ENCODE results near the gene ZFP91. TPM values are rescaled to one million over a fixed set of nuclear protein-coding genes. Genes with fewer than 3 reads are reported as not detected.

ZFP91 gene
- total and polyA plus RNA-seq, 2 experiments from 2014 or later, result 10.2 to 30.0 TPM

DNA sequence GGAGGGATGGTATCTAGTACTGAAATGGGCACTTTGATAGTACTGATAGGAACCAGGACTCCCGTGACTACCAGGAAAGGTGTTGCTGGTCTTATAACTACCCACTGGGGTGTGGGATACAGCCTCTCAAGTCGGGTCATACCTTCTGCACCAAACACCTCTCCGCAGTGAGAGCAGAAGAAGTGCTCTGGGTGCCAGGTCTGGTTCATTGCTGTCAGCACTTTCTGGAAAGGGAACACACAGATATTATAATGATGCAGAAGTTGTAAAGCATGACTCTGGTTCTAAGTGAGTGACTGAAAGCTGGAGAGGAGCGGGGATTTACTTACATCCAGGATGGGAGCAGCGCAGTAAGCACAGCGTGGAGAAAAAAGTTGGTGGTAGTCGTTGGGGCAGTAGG lies 29.2 kb upstream of the ZFP91 start:
- DNase-seq (ENCODE audit: low spot score) (no peak), ATAC-seq (no peak)
- Histone ChIP-seq H3K4me2 (no peak overlapping the region), H2AFZ (no peak overlapping the region), H4K20me1 (replicated peaks; ENCODE audit: insufficient read depth) (no peaks in the 10 kb centered on the region), H3K4me1 (ENCODE audit: insufficient read depth) (no peaks in the 10 kb centered on the region), H3K36me3 (ENCODE audit: insufficient read depth) (no peaks in the 10 kb centered on the region), H3K4me3 (no peak overlapping the region), H3K27me3 (ENCODE audit: insufficient read depth) (no peaks in the 10 kb centered on the region), H3K79me2 (replicated peaks; ENCODE audit: insufficient read depth) (no peaks in the 10 kb centered on the region), H3F3A (replicated peaks; ENCODE audit: low read depth) (no peaks in the 10 kb centered on the region), H3K27ac (ENCODE audit: low read depth) (no peak overlapping the region), H3K9me2 (ENCODE audit: insufficient read depth) (peaks cover 4% of the 10 kb centered on the region; the same call in 1 of the 2 replicates)
- Mint-ChIP-seq H3K27me3 (ENCODE audit: insufficient read depth, low read depth, poor library complexity) (no peaks in the 10 kb centered on the region), H3K4me1 (no peaks in the 10 kb centered on the region), H3K9me3 (no peaks in the 10 kb centered on the region), H3K27ac (no peak overlapping the region), H3K4me3 (no peak overlapping the region), H3K36me3 (ENCODE audit: low read depth) (no peaks in the 10 kb centered on the region)
- TF ChIP-seq JUNB (IDR thresholded peaks at IDR 0.05; ENCODE audit: unreplicated experiment), result no peak
- TF ChIP-seq EZH2 (IDR thresholded peaks at IDR 0.05; ENCODE audit: low read depth, unreplicated experiment), result no peak
- no peak for TF ChIP-seq ZNF114 (CRISPR knock-in tag; IDR thresholded peaks at IDR 0.05)
- TF ChIP-seq, protein P1, sequence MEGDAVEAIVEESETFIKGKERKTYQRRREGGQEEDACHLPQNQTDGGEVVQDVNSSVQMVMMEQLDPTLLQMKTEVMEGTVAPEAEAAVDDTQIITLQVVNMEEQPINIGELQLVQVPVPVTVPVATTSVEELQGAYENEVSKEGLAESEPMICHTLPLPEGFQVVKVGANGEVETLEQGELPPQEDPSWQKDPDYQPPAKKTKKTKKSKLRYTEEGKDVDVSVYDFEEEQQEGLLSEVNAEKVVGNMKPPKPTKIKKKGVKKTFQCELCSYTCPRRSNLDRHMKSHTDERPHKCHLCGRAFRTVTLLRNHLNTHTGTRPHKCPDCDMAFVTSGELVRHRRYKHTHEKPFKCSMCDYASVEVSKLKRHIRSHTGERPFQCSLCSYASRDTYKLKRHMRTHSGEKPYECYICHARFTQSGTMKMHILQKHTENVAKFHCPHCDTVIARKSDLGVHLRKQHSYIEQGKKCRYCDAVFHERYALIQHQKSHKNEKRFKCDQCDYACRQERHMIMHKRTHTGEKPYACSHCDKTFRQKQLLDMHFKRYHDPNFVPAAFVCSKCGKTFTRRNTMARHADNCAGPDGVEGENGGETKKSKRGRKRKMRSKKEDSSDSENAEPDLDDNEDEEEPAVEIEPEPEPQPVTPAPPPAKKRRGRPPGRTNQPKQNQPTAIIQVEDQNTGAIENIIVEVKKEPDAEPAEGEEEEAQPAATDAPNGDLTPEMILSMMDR (conservative IDR thresholded peaks at IDR 0.05; ENCODE audit: low read depth in 2 of 2), result no peak
- TF ChIP-seq, protein P2, sequence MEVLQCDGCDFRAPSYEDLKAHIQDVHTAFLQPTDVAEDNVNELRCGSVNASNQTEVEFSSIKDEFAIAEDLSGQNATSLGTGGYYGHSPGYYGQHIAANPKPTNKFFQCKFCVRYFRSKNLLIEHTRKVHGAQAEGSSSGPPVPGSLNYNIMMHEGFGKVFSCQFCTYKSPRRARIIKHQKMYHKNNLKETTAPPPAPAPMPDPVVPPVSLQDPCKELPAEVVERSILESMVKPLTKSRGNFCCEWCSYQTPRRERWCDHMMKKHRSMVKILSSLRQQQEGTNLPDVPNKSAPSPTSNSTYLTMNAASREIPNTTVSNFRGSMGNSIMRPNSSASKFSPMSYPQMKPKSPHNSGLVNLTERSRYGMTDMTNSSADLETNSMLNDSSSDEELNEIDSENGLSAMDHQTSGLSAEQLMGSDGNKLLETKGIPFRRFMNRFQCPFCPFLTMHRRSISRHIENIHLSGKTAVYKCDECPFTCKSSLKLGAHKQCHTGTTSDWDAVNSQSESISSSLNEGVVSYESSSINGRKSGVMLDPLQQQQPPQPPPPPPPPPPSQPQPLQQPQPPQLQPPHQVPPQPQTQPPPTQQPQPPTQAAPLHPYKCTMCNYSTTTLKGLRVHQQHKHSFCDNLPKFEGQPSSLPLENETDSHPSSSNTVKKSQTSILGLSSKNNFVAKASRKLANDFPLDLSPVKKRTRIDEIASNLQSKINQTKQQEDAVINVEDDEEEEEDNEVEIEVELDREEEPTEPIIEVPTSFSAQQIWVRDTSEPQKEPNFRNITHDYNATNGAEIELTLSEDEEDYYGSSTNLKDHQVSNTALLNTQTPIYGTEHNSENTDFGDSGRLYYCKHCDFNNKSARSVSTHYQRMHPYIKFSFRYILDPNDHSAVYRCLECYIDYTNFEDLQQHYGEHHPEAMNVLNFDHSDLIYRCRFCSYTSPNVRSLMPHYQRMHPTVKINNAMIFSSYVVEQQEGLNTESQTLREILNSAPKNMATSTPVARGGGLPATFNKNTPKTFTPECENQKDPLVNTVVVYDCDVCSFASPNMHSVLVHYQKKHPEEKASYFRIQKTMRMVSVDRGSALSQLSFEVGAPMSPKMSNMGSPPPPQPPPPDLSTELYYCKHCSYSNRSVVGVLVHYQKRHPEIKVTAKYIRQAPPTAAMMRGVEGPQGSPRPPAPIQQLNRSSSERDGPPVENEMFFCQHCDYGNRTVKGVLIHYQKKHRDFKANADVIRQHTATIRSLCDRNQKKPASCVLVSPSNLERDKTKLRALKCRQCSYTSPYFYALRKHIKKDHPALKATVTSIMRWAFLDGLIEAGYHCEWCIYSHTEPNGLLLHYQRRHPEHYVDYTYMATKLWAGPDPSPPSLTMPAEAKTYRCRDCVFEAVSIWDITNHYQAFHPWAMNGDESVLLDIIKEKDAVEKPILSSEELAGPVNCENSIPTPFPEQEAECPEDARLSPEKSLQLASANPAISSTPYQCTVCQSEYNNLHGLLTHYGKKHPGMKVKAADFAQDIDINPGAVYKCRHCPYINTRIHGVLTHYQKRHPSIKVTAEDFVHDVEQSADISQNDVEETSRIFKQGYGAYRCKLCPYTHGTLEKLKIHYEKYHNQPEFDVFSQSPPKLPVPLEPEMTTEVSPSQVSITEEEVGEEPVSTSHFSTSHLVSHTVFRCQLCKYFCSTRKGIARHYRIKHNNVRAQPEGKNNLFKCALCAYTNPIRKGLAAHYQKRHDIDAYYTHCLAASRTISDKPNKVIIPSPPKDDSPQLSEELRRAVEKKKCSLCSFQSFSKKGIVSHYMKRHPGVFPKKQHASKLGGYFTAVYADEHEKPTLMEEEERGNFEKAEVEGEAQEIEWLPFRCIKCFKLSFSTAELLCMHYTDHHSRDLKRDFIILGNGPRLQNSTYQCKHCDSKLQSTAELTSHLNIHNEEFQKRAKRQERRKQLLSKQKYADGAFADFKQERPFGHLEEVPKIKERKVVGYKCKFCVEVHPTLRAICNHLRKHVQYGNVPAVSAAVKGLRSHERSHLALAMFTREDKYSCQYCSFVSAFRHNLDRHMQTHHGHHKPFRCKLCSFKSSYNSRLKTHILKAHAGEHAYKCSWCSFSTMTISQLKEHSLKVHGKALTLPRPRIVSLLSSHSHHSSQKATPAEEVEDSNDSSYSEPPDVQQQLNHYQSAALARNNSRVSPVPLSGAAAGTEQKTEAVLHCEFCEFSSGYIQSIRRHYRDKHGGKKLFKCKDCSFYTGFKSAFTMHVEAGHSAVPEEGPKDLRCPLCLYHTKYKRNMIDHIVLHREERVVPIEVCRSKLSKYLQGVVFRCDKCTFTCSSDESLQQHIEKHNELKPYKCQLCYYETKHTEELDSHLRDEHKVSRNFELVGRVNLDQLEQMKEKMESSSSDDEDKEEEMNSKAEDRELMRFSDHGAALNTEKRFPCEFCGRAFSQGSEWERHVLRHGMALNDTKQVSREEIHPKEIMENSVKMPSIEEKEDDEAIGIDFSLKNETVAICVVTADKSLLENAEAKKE (CRISPR knock-in tag; IDR thresholded peaks at IDR 0.05), result no peak
- TF ChIP-seq CREB1 (CRISPR knock-in tag; IDR thresholded peaks at IDR 0.05; ENCODE audit: low read depth), result no peak
- TF ChIP-seq EZH2phosphoT487 (IDR thresholded peaks at IDR 0.05; ENCODE audit: unreplicated experiment), result no peak
- TF ChIP-seq, protein P3, sequence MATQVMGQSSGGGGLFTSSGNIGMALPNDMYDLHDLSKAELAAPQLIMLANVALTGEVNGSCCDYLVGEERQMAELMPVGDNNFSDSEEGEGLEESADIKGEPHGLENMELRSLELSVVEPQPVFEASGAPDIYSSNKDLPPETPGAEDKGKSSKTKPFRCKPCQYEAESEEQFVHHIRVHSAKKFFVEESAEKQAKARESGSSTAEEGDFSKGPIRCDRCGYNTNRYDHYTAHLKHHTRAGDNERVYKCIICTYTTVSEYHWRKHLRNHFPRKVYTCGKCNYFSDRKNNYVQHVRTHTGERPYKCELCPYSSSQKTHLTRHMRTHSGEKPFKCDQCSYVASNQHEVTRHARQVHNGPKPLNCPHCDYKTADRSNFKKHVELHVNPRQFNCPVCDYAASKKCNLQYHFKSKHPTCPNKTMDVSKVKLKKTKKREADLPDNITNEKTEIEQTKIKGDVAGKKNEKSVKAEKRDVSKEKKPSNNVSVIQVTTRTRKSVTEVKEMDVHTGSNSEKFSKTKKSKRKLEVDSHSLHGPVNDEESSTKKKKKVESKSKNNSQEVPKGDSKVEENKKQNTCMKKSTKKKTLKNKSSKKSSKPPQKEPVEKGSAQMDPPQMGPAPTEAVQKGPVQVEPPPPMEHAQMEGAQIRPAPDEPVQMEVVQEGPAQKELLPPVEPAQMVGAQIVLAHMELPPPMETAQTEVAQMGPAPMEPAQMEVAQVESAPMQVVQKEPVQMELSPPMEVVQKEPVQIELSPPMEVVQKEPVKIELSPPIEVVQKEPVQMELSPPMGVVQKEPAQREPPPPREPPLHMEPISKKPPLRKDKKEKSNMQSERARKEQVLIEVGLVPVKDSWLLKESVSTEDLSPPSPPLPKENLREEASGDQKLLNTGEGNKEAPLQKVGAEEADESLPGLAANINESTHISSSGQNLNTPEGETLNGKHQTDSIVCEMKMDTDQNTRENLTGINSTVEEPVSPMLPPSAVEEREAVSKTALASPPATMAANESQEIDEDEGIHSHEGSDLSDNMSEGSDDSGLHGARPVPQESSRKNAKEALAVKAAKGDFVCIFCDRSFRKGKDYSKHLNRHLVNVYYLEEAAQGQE (IDR thresholded peaks at IDR 0.05; ENCODE audit: unreplicated experiment), result no peak
- no peak for TF ChIP-seq STAT1 (IDR thresholded peaks at IDR 0.05; ENCODE audit: unreplicated experiment)
- TF ChIP-seq NANOG (IDR thresholded peaks at IDR 0.05; ENCODE audit: borderline replicate concordance), result no peak
